Right kidney (tissue), 1 donor: ENCODE results near the gene NUCKS1.

Experiments
- DNase-seq: peaks from one replicate; pipeline ENCODE4 v3.0.0-alpha.2; 2016

NUCKS1 gene

DNA sequence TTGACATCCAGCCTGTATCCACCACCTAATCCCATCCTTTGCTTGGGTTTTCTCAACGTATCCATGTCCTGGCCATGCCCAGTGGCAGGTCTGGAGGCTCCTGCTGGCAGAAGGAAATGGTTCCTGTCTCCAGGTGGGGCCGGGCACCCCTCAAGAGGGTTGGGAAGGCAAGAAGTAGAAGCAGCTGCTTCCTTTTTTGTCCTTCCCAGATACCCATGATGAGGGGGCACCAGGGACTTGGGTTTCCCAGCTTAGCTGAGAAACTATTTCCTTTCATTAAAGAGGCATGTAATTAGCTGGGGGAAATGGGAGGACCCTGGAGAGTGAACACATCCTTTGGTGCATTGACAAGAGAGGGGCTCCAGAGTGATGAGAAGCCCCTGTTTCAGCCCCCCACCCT is 48.6 kb downstream of the NUCKS1 start:
- DNase-seq: no peak

DNA sequence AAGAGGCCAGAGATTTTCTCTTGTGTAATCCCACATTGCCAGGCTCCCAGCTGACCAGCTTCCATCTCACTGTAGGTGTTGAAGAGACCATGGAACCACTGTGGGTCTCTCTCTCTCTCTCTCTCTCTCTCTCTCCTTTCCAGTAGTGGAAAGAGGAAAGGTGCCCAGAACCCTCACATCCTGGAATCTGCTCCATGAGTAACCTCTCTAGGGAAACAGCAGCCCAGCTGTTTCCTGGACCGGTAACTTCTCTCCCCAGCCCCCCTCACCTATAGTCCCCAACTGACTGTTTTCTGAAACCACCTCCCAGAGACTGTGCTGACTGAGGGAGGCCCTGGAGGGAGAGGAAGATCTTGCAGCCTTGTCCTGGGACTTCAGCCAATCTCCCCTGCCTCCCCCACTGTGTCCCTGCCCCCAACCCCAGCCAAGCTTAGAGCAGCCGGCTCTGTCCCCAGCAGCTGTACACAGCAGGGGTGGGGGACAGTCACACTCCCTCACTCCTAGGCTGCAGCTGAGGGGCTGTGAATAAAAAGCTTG is 49.0 kb downstream of the NUCKS1 start:
- no peak for DNase-seq

DNA sequence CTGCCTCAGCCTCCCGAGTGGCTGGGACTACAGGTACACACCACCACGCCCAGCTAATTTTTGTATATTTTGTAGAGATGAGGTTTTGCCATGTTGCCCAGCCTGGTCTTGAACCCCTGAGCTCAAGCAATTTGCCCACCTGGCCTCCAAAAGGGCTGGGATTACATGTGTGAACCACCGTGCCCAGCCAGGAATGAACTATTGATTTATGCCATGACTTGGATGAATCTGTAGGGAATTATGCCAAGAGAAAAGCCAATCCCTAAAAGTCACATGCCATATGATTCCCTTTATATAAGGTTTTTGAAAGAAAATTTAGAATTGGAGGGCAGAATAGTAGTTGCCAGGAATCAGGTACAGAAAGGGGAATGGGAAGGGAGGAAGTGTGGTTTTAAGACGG is 50.6 kb downstream of the NUCKS1 start:
- DNase-seq: no peak

DNA sequence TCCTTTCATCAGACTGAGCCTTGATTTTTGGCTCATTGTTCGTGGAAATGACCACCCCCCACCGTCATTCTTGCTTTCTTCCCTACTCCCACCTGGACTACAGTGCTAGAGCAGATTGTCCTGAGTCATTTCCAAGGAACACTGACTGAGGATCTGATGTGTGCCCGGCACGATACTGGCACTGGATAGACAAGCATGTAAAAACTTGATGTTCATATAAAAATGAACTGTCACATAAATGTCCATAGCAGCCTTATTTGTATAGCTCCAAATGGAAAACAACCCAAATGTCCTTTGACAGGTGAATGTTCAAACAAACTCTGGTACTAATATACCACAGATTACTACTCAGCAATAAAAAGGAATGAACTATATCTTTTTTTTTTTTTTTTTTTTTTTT is 51.1 kb downstream of the NUCKS1 start:
- DNase-seq: no peak

DNA sequence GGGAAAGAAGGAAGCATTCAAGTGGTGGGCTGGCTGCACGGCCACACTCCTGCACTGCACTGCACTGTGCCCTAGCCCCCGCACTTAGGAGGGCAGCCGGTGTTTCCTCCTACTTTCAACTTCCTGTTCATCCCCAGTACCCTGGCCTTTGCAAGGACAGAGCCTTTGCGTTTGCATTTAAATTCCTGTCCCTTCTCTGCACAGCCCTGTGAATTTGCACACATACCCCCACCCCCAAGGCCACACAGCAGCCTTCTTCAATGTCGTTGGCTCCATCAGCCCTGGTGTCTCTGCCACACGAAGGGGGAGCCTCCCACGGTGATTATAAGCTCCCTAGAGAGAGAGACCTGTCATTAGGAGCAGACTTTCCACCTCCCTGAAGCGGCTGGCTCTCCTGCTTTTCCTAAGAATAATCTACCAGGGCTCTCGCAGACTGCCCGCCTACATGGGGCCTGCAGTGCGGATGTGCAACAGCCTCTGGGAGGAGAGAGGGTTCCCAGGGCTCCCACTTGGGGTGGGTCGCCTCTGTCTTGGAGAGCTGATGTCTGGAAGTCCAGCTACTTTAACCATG is 56.5 kb downstream of the NUCKS1 start:
- no peak for DNase-seq

DNA sequence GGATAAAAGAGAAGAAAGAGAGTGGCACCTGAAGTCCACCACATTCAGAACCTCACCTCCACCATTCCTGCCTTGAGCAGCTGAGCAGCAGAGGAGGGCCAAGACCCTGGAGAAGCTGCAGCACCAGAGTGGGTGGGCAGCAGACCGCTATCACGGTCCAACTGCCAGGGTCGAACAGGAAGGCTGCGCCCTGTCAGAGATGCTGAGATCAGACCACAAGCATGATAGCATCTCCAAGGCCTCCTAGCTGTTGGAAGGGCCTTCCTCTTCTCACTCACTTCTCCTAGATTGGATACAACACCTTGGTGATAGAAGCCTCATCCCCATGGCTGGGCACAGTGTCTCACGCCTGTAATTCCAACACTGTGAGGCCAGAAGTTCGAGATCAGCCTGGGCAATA is 57.6 kb downstream of the NUCKS1 start:
- DNase-seq: no peak

DNA sequence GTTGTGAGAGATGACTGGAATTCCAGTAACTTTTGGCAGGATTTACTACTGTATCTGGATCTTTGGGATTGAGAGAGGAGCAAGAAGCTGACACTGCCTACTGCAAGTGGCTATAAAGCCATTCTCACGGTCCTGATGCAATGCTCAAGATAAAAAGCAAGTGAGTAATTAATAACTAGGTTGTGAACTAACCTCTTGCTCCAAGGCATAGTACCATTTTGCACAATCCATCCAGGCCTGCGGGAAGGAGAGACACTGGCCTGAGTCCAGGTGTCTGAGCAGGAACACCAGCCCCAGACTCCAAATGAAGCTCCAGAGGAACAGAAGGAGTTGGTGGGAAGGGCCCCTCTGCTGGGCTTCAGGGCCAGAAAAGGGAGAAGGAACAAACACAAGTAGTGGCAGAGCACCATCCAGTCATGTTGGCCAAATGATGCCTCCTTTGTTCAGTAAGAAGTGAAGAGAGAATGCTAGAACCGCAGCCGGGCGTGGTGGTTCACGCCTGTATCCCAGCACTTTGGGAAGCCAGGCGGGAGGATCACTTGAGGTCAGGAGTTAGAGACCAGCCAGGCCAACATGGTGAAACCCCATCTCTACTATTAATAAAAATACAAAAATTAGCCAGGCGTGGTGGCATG is 59.7 kb downstream of the NUCKS1 start:
- DNase-seq: no peak

DNA sequence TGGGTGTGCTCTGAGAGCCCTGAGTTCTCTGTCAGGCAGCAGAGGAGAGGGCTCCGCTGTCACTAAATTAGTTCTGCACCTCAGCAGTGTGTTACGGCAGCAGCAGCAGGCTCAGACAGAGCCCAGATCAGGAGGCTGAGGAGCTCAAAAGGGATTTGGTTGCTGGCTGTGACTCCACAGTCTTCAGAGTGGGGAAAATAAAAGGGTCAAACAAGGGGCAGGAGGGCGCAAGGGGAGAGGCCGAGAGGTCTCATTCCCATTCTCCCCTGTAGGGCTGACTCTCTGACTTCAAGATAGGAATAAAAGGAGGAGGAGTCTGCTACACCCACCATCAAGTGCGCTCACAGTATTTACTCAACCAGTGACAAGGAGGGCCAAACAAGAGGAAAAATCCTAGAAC is 60.5 kb downstream of the NUCKS1 start:
- no peak for DNase-seq

DNA sequence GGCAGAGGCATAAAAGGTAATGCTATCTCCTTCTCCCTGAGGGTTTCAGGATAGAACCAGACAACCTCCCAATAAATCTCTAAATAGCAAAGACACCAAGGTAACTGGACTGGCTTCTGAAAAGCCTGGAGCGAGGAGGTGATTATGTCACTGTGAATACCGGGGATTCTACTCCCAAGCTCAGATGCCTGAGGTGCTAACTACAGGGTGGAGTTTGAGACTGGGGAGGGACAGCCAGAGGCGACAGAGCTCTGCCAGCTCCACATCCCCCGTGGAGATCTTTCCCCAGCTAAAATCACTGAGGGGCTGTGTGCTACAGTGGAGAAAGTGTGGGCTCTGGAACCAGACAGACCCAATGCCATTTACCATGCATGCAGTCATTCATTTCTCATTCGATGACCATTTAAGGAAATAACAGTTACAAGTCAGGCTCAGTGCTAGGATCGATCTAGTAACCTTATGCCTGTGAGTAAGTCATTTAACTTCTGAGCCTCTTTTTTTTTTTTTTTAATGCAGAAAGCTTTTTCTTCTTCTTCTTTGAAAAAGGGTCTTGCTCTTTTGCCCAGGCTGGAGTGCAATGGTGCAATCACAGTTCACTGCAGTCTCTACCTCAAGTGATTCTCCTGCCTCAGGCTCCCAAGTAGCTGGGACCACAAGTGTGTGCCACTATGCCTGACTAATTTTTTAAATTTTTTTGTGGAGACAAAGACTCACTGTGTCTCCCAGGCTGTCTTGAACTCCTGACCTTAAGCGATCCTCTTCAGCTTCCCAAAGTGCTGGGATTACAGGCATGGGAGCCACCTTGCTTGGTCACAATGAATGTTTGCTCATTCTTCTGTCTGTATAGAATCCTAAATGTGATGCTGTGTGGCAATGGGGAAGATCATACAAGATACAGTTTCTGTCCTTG is 61.6 kb downstream of the NUCKS1 start:
- no peak for DNase-seq

DNA sequence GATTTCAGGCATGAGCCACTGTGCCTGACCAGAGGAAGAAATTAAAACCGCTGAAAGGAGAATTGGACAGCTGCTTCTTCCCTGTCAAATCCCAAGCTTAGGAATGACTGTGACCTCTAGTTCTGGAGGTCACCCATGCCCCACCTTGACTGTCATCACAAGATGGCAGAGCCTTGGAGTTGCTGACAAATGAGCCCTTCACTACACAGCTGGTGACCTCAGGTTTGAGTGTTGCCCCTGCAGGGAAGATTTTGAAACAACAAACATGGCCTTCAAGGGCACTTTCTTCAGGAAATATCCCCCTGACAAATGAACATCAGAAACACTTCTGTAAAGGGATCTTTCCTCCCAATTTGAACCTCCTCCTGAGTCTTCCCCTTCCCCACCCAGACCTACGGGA is 62.7 kb downstream of the NUCKS1 start:
- DNase-seq: no peak

DNA sequence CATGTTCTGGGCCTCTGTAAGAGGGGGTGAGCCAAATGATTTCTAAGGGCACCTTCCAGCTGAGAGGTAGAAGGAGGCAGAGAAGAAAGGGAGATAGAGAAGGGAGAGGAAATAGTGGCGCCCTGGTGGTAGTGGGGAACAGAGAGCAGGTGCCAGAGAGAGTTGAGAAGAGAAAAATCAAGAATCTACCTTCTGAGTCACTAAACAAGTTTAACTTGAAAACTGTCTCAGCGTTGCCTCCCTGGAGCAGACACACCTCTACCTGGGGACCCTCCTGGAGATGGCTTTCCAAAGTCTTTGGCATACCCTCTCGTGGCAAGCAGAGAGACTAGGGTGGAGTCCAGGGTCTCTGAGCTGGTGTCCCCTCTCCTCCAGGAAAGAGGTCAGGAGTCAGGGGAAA is 68.6 kb downstream of the NUCKS1 start:
- no peak for DNase-seq

DNA sequence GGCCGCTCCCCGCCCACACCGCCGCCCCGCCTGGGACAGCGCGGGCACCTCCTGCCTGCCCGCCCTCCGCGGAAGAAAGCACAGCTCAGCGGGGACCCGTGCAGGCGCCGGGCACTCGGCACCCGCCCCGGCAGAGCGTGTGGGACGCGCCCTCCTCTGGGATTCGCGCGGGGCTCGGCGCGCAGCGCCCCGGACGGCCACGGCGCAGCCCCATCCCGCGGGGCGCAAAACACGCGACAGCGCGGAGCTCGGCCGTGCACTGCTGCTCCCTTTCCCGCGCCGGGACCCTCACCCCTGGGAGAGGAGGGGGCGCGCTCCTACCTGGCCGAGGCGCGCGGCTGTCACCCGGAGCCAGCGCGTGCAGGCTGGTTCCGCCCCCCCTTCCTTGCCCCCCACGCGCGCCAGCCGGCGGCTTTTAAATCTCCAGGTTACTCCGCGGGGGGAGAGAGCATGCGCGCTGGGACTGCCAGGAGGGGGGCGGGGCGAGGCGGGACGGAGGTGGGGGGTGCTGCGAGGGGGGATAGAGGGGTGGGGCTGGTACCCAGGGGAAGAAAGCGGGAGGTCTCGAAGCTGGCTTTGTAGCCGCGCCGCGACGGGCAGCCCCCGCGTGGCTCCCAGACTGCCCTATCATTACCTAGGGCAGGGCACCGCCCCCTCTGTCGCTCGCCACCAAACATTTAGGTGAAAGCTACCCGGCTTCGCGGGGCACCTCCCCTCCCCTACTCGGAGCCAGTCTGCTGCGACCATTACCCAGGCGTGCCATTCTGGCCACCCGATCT is 69.7 kb downstream of the NUCKS1 start, which contains the start of gene SLC45A3:
Gene SLC45A3 (minus strand): TSS at position 437 of the 779 bp plus-strand sequence. CDS start 15,853 bp downstream, outside the sequence.
- DNase-seq: peak; percentile 82

DNA sequence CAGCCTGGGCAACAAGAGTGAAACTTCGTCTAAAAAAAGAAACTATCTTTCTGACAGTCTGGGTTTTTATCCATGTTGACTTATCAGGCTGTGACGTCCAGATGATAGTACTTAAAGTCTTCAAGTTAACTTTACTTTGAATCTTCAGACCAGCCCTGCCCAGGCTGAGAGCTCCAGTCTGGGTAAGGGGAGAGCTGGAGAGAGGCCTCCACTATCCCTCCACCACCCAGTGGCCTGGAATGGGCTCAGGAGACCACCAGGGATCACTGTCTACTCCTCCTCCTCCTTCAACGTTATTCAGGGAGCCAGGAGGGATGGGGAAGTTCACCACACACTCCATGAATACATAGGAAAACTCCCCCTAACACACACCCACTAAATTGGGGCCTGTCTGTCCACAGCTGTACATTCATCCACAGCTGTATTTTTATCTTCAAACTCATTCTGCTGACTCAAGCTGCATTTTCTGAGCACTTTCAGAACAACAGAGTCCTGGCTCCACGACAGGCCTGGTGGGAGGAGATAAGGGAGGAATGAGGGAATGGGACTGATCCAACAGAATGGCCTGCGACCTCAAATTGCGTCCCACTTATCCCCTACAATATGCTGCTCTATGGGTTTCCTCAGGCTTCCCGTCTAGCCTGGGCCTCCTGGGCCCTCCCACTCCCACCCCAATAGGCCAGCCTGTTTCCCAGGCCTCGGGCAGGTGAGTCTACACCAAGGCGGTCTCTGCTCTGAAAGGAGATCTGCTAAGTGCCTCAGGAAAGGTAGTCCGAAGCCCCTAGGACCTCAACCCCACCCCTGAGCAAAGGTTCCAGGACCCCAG is 71.5 kb downstream of the NUCKS1 start:
- DNase-seq: no peak

DNA sequence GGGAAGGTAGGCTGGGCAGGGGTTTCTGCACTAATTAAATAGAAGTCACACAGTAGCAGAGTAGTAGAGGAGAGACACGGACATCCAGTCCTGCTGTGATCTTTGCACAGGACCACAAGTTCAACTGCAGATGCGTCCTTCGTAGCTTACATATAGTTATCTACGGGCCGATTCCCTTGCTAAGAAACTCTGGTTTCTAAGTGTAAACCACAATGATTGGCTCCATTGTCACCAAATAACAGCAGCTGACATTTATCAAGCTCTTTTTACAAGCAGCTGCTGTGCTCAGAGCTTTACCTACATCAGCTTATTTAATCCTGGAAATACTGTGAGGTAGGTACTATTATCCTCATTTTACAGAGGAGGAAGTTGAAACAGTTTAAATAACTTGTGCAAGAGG is 72.8 kb downstream of the NUCKS1 start:
- no peak for DNase-seq

DNA sequence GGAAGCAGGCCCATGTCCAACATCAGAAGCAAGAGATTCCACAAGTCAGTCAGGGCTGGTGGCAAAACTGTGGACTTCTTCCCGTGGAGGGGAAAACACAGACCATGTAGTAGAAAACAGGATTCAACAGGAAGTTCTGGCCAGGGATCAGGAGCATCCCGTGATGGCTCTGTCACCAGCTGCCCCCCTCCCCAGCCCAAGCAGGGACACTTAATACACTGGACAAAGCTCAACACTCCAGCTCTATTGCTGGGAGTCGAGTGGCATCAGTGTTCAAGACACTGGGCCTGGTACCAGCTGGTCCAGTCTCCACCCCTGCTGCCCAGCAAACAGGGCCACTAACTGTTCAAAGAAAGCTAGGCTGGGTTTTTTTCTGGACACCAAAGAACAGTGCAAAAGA is 73.4 kb downstream of the NUCKS1 start:
- DNase-seq: no peak

DNA sequence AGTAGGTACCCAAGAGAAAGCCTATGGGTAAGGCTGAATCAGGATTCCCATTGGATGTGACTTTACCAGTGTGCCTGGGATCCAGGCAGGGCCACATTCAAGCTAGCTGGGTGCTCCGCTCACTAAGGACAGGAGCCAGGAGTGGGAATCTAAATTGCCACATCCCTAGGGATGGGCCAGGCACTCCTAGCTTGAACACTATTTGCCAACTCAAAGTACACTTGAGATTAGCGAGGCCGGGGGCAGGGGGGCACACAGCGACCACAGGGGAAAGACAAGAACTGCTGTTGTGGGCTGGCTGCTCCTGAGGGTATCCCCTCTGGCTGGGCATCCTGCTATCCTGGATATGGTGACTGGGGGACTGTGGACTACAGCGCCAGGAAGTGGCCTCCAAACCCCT is 74.0 kb downstream of the NUCKS1 start:
- no peak for DNase-seq

DNA sequence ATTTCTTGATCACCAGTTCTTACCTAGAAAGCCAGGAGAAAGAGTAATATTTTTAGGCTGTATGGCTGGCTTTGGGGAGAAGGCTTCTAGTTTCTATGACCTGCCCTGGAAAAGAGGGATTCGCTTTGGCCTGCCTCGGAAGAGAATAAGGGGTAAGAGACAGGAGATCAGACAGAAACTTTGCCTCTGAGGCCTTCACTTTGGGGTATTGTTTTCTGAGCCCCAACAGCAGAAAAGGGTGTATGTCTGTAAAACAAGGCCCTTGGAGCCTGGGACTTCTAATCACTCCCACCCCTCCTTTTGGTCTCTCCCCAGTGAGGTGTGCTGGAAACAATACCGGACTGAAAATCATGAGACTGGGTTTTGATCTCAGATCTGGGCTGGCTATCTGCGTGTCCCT is 74.7 kb downstream of the NUCKS1 start:
- no peak for DNase-seq

DNA sequence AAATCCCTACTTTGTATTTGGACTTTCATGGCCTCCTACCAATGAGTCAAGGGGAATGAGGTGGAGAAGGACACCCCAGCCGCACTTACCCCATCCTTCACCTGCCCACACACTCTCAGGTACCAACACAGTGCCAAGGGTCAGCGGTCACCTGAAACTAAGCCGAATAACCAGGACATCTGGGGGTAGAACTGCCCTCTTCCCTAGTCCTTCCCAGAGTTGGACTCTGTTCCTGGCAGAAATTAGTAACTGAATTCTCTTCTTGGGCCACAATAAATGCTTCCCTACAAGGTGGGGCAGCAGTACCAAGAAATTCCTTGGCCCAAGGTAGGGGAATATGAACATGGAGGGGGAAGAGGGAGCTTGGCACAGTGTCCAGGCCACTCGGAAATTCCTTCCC is 77.0 kb downstream of the NUCKS1 start:
- no peak for DNase-seq

DNA sequence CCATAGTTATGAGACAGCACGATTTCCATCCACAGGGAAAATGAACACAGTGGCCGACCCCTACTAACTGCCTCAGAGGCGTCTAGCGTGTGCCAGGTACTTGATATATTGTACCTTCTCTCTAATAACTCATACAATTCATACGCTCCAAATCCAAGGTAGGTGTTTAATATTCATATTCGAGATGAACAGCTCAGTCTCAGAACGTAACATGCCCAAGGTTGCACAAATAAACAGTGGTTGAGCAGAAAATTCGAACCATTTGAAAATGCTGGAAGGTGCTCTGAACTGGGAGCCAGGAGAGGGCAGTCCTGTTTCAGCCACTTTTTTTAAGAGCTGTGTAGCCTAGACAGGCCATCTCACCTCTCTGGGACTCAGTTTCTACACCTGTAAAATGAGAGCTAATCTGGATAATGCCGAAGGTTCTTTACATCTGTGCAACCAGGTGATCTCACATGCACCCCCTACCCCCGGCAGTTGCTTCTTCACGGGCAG is 77.5 kb downstream of the NUCKS1 start:
- DNase-seq: peak; percentile 55

DNA sequence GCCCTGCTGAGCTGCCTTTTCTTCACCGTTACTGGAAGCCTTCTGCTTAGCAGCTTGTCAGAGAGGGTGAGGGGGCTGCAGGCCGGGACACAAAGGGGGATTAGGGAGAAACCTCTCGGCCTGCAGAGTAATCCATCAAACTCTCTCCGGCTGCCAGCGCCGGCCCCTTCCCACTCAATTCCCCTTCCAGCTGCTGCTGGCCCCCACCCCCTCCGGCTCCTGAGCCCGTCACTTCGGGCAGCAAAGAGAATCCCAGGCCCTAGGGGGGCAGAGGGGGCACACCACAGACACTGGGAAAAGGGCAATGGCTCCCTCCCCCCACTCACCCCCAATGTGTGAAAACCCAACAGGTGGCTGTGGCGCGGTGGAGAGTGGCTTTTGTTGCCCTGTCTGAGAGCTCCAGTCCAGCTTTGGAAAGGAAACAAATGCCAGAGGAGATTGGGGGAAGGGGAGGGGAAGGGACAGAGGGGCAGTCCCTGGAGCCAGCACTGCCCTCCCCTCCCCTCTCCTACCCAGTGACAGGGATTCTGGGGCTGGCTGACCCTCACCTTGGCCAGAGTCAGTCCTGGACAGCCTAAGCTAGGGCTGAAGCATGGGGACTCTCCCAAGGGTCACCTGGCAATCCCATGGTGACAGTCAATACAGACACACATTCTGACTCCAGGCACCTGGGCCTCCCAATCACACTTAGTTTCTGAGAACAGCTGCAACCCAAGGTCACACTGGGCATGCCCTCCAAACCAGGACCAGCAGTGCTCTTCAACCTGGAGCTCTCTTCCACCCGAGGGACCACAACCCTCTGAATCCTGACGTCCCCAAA is 79.2 kb downstream of the NUCKS1 start:
- DNase-seq: no peak

DNA sequence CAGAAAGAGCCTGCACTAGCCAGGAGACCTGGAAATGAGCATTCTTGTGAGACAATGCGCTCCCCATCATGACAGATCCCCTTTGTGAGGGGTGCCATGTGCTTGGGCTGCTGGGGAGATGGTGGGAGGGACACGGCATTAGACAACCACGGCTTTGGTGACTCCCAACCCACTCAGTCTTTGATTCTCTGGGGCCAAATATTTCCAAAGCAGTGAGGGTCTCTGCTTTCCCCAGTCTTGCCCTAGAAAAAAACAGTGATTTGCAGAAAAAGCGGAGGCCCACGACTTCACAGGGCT is 79.9 kb downstream of the NUCKS1 start:
- DNase-seq: no peak
